Keratinocyte (primary cell): Measurements from ENCODE around the gene BACH1. TPM values are rescaled to one million over a fixed set of nuclear protein-coding genes. Genes with fewer than 3 reads are reported as not detected.
A peak's percentile ranks its signal among the peaks of the same experiment; 100 is the strongest.
"Not testable (repeated sequence)": the region's sequence is repeated elsewhere in the genome, so short reads cannot be mapped to it uniquely, and the experiment has no call there.

ENCODE experiments used
- DNase-seq: peaks from one replicate; pipeline ENCODE4 v3.0.0-alpha.2; 2011; ENCODE audit warnings: low read depth, missing footprints, low spot score
- FAIRE-seq: peaks from 2 replicates; lab custom pipeline; 2011; peaks lifted over from hg19 to GRCh38; lab: Jason Lieb, UNC
- H2AFZ ChIP-seq: 2 replicates; pipeline ENCODE4 v1.6.0; 2012; ENCODE audit warnings: low read length, control low read depth, inconsistent platforms; ENCODE audit not compliant: control insufficient read depth
- H3K27ac ChIP-seq: 2 replicates; pipeline ENCODE4 v1.5.1; 2011; ENCODE audit warnings: low read length; ENCODE audit not compliant: control insufficient read depth, insufficient read depth
- H3K27me3 ChIP-seq: 3 replicates; pipeline ENCODE4 v1.6.0; 2011; ENCODE audit warnings: low read length; ENCODE audit not compliant: control insufficient read depth, insufficient read depth; ENCODE audit errors: extremely low read depth
- H3K36me3 ChIP-seq, 2 experiments: 2 replicates in 1 of 2; 3 replicates in 1 of 2; pipeline ENCODE4 v1.5.1; 2011; ENCODE audit warnings: low read length in 2 of 2, mild to moderate bottlenecking in 1 of 2; ENCODE audit not compliant: control insufficient read depth in 2 of 2, insufficient read depth in 2 of 2; ENCODE audit errors: extremely low read depth in 1 of 2
- H3K4me1 ChIP-seq: 3 replicates; pipeline ENCODE4 v1.5.1; 2011; ENCODE audit warnings: low read length; ENCODE audit not compliant: control insufficient read depth, insufficient read depth; ENCODE audit errors: extremely low read depth
- H3K4me2 ChIP-seq: 3 replicates; pipeline ENCODE4 v1.6.0; 2011; ENCODE audit warnings: low read depth, low read length; ENCODE audit not compliant: control insufficient read depth, insufficient read depth; ENCODE audit errors: extremely low read depth
- H3K4me3 ChIP-seq, 3 experiments: fragments of 200-600 bp in 1 of 3; sonication (generic) in 1 of 3; 2 replicates in 2 of 3; 3 replicates in 1 of 3; pipeline ENCODE4 v1.5.1; 2011 to 2016; ENCODE audit warnings: low read length in 3 of 3, mild to moderate bottlenecking in 3 of 3, control low read depth in 2 of 3, inconsistent platforms in 1 of 3, low read depth in 1 of 3, mixed read lengths in 1 of 3, mixed run types in 1 of 3, moderate library complexity in 1 of 3; ENCODE audit not compliant: control insufficient read depth in 2 of 3, insufficient read depth in 2 of 3; ENCODE audit errors: extremely low read depth in 1 of 3
- H3K79me2 ChIP-seq: 2 replicates; pipeline ENCODE4 v1.6.0; 2012; ENCODE audit warnings: low read length; ENCODE audit not compliant: control insufficient read depth, insufficient read depth
- H3K9ac ChIP-seq: 3 replicates; pipeline ENCODE4 v1.6.0; 2011; ENCODE audit warnings: low read length; ENCODE audit not compliant: control insufficient read depth, insufficient read depth; ENCODE audit errors: extremely low read depth
- H3K9me1 ChIP-seq: 3 replicates; pipeline ENCODE4 v1.6.0; 2011; ENCODE audit warnings: low read length; ENCODE audit not compliant: control insufficient read depth, insufficient read depth; ENCODE audit errors: extremely low read depth
- H3K9me3 ChIP-seq: 2 replicates; pipeline ENCODE4 v1.5.1; 2012; ENCODE audit warnings: low read depth, low read length; ENCODE audit not compliant: control insufficient read depth
- H4K20me1 ChIP-seq: 3 replicates; pipeline ENCODE4 v1.6.0; 2011; ENCODE audit warnings: low read length; ENCODE audit not compliant: control insufficient read depth, insufficient read depth; ENCODE audit errors: extremely low read depth
- CTCF ChIP-seq, 3 experiments: IDR thresholded peaks in 1 of 3; conservative IDR thresholded peaks in 1 of 3; optimal IDR thresholded peaks in 1 of 3; 2 replicates in 2 of 3; 3 replicates in 1 of 3; pipeline versions ENCODE3 to v1.5.1; 2011; ENCODE audit warnings: low read length in 3 of 3, mild to moderate bottlenecking in 3 of 3, moderate library complexity in 2 of 3, control low read depth in 1 of 3, inconsistent platforms in 1 of 3; ENCODE audit not compliant: insufficient read depth in 2 of 3; ENCODE audit errors: extremely low read depth in 1 of 3
- EZH2 ChIP-seq: IDR thresholded peaks from one replicate; pipeline ENCODE4 v1.6.1; 2012; ENCODE audit warnings: inconsistent platforms, mild to moderate bottlenecking, low read length, moderate library complexity
- dilution Hi-C: fragments of 300-500 bp; cut with MboI; formaldehyde crosslinking; loops from one replicate; pipeline ENCODE4 v1.7.0; 2020; ENCODE audit warnings: low sequenced_read_pairs; ENCODE audit not compliant: extremely low pct_ligation_motif_present
- polyA plus RNA-seq, 5 experiments: library from polyadenylated mRNA; depleted of rRNA in 3 of 5; stranded (reverse) in 3 of 5; stranded (forward) in 1 of 5; unstranded in 1 of 5; fragments of >200 nt; gene quantifications; 1 replicate in 1 of 5; 2 replicates in 3 of 5; 3 replicates in 1 of 5; pipeline versions ENCODE4 v1.2.1 to v1.2.3, GENCODE V29; 2011 to 2012; ENCODE audit warnings: missing spikeins in 2 of 5, low read depth in 1 of 5, low replicate concordance in 1 of 5

Gene BACH1
- polyA plus RNA-seq, 1 donor (not counting 4 experiments of a cell fraction or from before 2014, with no cell fraction given) = 33.1 TPM

DNA sequence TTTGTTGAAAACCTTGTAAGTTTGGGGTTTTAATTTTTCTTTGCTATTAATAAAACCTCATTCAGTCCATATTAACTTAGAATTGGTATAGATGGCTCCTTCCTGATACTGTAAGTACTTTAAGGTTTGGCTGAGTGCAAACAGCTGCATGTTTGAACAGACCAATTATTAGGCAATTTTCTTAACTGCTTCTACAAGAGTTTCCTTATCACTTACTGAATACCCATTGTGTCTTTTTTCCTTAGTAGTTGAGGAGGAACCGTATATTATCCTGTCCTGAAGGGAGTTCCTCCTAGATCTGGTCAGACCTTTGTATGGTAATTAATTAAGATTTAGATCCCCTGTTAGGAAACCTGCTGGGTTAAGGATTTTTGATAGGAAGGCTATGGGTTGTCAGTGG, 57.6 kb downstream of the BACH1 start:
- H4K20me1 ChIP-seq, H3K79me2 ChIP-seq, H3K27ac ChIP-seq, H3K27me3 ChIP-seq, H3K9ac ChIP-seq, H3K4me1 ChIP-seq, H2AFZ ChIP-seq, H3K4me3 ChIP-seq, FAIRE-seq, H3K9me3 ChIP-seq, H3K9me1 ChIP-seq, DNase-seq, dilution Hi-C loops, H3K4me2 ChIP-seq: not testable (repeated sequence)
- peaks cover 8 to 18% of the 10 kb centered on the region in 2 experiments for H3K36me3 ChIP-seq

- H3K27ac ChIP-seq, H3K4me3 ChIP-seq, H2AFZ ChIP-seq, dilution Hi-C loops, DNase-seq, H3K27me3 ChIP-seq, H4K20me1 ChIP-seq, H3K9ac ChIP-seq, H3K9me3 ChIP-seq, H3K9me1 ChIP-seq, H3K4me1 ChIP-seq, FAIRE-seq, H3K79me2 ChIP-seq, H3K4me2 ChIP-seq: not testable (repeated sequence)
- peaks cover 8 to 18% of the 10 kb centered on the region in 2 experiments for H3K36me3 ChIP-seq
Observed at GRCh38 chr21:29356810-29357209, 58.1 kb downstream of the BACH1 start.

DNA sequence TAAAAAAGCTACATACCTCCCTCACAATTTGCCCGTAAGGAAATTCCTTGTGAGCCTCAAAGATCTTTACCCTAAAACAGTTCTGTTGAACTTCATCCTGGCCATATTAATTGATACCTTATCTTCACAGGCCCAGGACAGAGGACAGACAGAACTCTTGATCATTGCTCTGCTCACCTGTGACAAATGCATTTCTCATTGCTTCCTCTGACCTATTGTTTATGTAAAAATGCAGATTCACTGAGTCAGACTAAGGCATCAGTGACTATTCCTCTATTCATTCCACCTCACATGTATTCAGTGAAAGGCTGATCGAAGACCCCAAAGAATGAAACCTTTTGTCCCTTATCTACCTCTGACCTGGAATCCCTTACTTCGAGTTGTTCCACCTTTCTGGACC, 61.0 kb downstream of the BACH1 start:
- Histone ChIP-seq H3K4me3 (no peak overlapping the region), H4K20me1 (no peaks in the 10 kb centered on the region), H3K27me3 (no peaks in the 10 kb centered on the region), H2AFZ (no peak overlapping the region), H3K79me2 (no peaks in the 10 kb centered on the region), H3K36me3 (peaks cover 6 to 8% of the 10 kb centered on the region in 2 experiments), H3K4me1 (no peaks in the 10 kb centered on the region), H3K9me1 (no peaks in the 10 kb centered on the region), H3K4me2 (no peak overlapping the region), H3K27ac (no peak overlapping the region), H3K9ac (no peak overlapping the region), H3K9me3 (no peaks in the 10 kb centered on the region)
- DNase-seq = no peak
- TF ChIP-seq EZH2 = no peak
- TF ChIP-seq CTCF (optimal IDR thresholded peaks at IDR 0.05 in 1 of 3, IDR thresholded peaks at IDR 0.05 in 1 of 3, conservative IDR thresholded peaks at IDR 0.05 in 1 of 3; ENCODE audit: extremely low read depth in 1 of 3, insufficient read depth in 2 of 3, low read length in 3 of 3) = no peak
- dilution Hi-C loops = no loop called here
- peak; percentile 39 for FAIRE-seq
